IPS-15b (cell line): Measurements from ENCODE around the gene PC.
"Not testable (repeated sequence)": the region's sequence is repeated elsewhere in the genome, so short reads cannot be mapped to it uniquely, and the experiment has no call there.

Experiments
- H3K27me3 ChIP-seq: one replicate; pipeline ENCODE4 v1.6.1; 2013; ENCODE audit warnings: low read length; ENCODE audit not compliant: control insufficient read depth, insufficient read depth
- H3K36me3 ChIP-seq: one replicate; pipeline ENCODE4 v1.6.1; 2013; ENCODE audit warnings: low read length; ENCODE audit not compliant: control insufficient read depth, insufficient read depth
- H3K4me1 ChIP-seq: one replicate; pipeline ENCODE4 v1.6.1; 2013; ENCODE audit warnings: mild to moderate bottlenecking, low read length; ENCODE audit not compliant: control insufficient read depth, insufficient read depth
- H3K4me3 ChIP-seq: one replicate; pipeline ENCODE4 v1.5.1; 2013; ENCODE audit warnings: low read depth, low read length
- H3K9ac ChIP-seq: one replicate; pipeline ENCODE4 v1.6.1; 2013; ENCODE audit warnings: low read depth, mild to moderate bottlenecking, low read length
- H3K9me3 ChIP-seq: one replicate; pipeline ENCODE4 v1.6.1; 2013; ENCODE audit warnings: mild to moderate bottlenecking, low read length; ENCODE audit not compliant: control insufficient read depth, insufficient read depth

Gene PC, protein sequence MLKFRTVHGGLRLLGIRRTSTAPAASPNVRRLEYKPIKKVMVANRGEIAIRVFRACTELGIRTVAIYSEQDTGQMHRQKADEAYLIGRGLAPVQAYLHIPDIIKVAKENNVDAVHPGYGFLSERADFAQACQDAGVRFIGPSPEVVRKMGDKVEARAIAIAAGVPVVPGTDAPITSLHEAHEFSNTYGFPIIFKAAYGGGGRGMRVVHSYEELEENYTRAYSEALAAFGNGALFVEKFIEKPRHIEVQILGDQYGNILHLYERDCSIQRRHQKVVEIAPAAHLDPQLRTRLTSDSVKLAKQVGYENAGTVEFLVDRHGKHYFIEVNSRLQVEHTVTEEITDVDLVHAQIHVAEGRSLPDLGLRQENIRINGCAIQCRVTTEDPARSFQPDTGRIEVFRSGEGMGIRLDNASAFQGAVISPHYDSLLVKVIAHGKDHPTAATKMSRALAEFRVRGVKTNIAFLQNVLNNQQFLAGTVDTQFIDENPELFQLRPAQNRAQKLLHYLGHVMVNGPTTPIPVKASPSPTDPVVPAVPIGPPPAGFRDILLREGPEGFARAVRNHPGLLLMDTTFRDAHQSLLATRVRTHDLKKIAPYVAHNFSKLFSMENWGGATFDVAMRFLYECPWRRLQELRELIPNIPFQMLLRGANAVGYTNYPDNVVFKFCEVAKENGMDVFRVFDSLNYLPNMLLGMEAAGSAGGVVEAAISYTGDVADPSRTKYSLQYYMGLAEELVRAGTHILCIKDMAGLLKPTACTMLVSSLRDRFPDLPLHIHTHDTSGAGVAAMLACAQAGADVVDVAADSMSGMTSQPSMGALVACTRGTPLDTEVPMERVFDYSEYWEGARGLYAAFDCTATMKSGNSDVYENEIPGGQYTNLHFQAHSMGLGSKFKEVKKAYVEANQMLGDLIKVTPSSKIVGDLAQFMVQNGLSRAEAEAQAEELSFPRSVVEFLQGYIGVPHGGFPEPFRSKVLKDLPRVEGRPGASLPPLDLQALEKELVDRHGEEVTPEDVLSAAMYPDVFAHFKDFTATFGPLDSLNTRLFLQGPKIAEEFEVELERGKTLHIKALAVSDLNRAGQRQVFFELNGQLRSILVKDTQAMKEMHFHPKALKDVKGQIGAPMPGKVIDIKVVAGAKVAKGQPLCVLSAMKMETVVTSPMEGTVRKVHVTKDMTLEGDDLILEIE

DNA sequence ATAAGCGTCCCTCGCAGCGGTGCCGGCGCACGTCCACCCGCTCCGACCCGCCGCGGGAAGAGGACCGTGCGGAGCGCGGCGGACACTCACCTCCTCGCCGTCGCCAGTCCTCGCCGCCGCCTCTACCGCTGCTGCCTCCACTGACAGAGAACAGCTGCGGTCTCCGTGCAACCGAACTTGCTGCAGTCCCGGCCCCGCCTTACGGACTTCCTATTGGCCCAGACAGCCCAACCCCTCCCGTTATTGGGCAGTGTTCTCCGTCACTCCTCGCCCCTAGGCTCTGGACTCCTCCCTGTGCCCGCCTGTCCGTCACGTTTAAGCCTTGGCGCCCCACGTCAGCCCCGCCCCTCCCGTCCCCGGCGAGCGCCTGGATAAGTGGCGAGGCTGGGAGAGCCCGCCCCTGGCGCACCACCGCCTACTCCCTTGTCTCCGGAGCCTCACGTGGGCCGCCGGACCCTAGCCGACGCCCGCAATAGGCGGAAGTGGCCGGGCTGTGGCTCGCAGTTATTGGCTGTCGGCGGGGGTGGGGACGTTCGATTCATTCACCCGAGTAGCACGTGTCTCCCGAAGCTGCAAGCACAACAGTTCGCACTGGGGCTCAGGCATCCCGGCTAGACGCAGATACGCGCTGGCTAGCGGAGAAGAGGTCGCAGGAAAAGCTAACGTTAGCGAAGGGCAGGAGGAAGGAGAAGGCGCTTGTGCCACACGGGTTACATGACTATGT lies at the start of gene PC:
Gene PC (minus strand): TSS at position 152 of the 724 bp plus-strand sequence. CDS start 86,224 bp downstream, outside the sequence.
- peak within 1 kb of the TSS; percentile 49 for H3K9ac ChIP-seq
- no peaks in the 10 kb centered on the region for H3K36me3 ChIP-seq
- peak within 1 kb of the TSS; percentile 82 for H3K4me3 ChIP-seq
- peaks cover 16% of the 10 kb centered on the region for H3K4me1 ChIP-seq
- no peaks in the 10 kb centered on the region for H3K9me3 ChIP-seq
- peaks cover 6% of the 10 kb centered on the region for H3K27me3 ChIP-seq

GRCh38 chr11:67007126-67007525 lies 48.9 kb upstream of the PC start:
- Histone ChIP-seq H3K9me3 (no peaks in the 10 kb centered on the region), H3K27me3 (no peaks in the 10 kb centered on the region), H3K4me3 (no peak overlapping the region), H3K4me1 (peaks cover 8% of the 10 kb centered on the region), H3K9ac (peak overlapping the region; percentile 40), H3K36me3 (no peaks in the 10 kb centered on the region)

- no peaks in the 10 kb centered on the region for H3K27me3 ChIP-seq
- no peaks in the 10 kb centered on the region for H3K36me3 ChIP-seq
- peak overlapping the region; percentile 40 for H3K9ac ChIP-seq
- peaks cover 8% of the 10 kb centered on the region for H3K4me1 ChIP-seq
- H3K4me3 ChIP-seq, result no peak overlapping the region
- no peaks in the 10 kb centered on the region for H3K9me3 ChIP-seq
Observed at GRCh38 chr11:67006029-67006884, 48.1 kb upstream of the PC start.

- not testable (repeated sequence) for H3K4me1 ChIP-seq, H3K36me3 ChIP-seq, H3K9ac ChIP-seq, H3K4me3 ChIP-seq, H3K27me3 ChIP-seq, H3K9me3 ChIP-seq
Observed at GRCh38 chr11:67005200-67005599, 47.0 kb upstream of the PC start.

DNA sequence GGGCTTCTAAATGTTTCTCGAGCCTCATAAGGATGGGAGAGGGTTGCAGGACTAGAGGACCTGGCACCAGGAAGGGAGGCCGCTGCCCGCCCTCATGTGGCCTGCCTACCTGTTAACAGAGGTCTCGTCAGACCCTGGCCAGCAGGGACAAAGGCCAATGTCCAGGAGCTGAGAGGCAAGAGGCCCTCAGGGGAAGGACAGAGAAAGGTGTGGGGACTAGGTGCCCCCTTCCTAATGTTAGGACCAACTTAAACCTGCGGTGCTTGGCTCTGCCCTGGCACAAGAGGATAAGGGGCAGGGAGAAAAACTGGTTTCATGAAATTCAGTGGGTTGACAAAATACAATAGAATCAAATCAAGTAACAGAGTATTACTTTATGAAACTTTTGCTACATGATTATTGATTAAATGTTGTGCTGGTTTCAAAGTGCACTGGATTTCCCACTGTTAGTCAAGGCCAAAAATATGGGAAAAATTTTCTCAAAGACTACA lies 44.8 kb upstream of the PC start:
- H3K27me3 ChIP-seq, result no peaks in the 10 kb centered on the region
- H3K4me3 ChIP-seq, result no peak overlapping the region
- no peaks in the 10 kb centered on the region for H3K9me3 ChIP-seq
- H3K9ac ChIP-seq, result no peak overlapping the region
- H3K36me3 ChIP-seq, result no peaks in the 10 kb centered on the region
- H3K4me1 ChIP-seq, result peaks cover 8% of the 10 kb centered on the region

GRCh38 chr11:67002297-67002913 lies 44.2 kb upstream of the PC start:
- Histone ChIP-seq H3K4me3 (no peak overlapping the region), H3K36me3 (no peaks in the 10 kb centered on the region), H3K27me3 (no peaks in the 10 kb centered on the region), H3K9me3 (no peaks in the 10 kb centered on the region), H3K9ac (no peak overlapping the region), H3K4me1 (peaks cover 8% of the 10 kb centered on the region)

GRCh38 chr11:67001332-67001731 lies 43.1 kb upstream of the PC start:
- Histone ChIP-seq H3K4me1 (peaks cover 2% of the 10 kb centered on the region), H3K9ac (no peak overlapping the region), H3K36me3 (no peaks in the 10 kb centered on the region), H3K9me3 (no peaks in the 10 kb centered on the region), H3K4me3 (no peak overlapping the region), H3K27me3 (no peaks in the 10 kb centered on the region)

GRCh38 chr11:66999555-66999954 lies 41.4 kb upstream of the PC start:
- no peaks in the 10 kb centered on the region for H3K36me3 ChIP-seq
- H3K27me3 ChIP-seq, result no peaks in the 10 kb centered on the region
- no peaks in the 10 kb centered on the region for H3K9me3 ChIP-seq
- peaks cover 2% of the 10 kb centered on the region for H3K4me1 ChIP-seq
- H3K9ac ChIP-seq, result no peak overlapping the region
- no peak overlapping the region for H3K4me3 ChIP-seq

- Histone ChIP-seq H3K36me3 (no peaks in the 10 kb centered on the region), H3K27me3 (no peaks in the 10 kb centered on the region), H3K4me1 (no peaks in the 10 kb centered on the region), H3K4me3 (no peak overlapping the region), H3K9me3 (no peaks in the 10 kb centered on the region), H3K9ac (no peak overlapping the region)
Observed at GRCh38 chr11:66996609-66997273, 38.6 kb upstream of the PC start.

- Histone ChIP-seq H3K36me3 (no peaks in the 10 kb centered on the region), H3K9me3 (no peaks in the 10 kb centered on the region), H3K4me1 (no peaks in the 10 kb centered on the region), H3K4me3 (no peak overlapping the region), H3K27me3 (no peaks in the 10 kb centered on the region), H3K9ac (no peak overlapping the region)
Observed at GRCh38 chr11:66992041-66992440, 33.9 kb upstream of the PC start.
